Natural killer cell (primary cell): ENCODE data around the gene GDF15. TPM values are rescaled to one million over a fixed set of nuclear protein-coding genes. Genes with fewer than 3 reads are reported as not detected.

ENCODE experiments used
- ATAC-seq, 3 donors: fragments of 150-1000 bp in 2 of 3; fragments of 200-7000 bp in 1 of 3; cut with Tn5 transposase; 1 replicate in 1 of 3; 2 replicates in 2 of 3; pipeline ENCODE4 v1.10.0; 2021; ENCODE audit warnings: mild to moderate bottlenecking in 2 of 3, moderate library complexity in 2 of 3
- DNase-seq, 2 donors: peaks; one replicate each; pipeline versions ENCODE4 v3.0.0 to v3.0.0-alpha.2; 2013 to 2021; ENCODE audit warnings: mixed read lengths in 1 of 2
- H3K27ac ChIP-seq: one replicate; pipeline ENCODE4 v1.5.1; 2013; ENCODE audit warnings: mild to moderate bottlenecking, low read length
- H3K27me3 ChIP-seq: one replicate; pipeline ENCODE4 v1.6.1; 2013; ENCODE audit warnings: low read length; ENCODE audit not compliant: control insufficient read depth, insufficient read depth
- H3K36me3 ChIP-seq: one replicate; pipeline ENCODE4 v1.6.1; 2013; ENCODE audit warnings: low read length; ENCODE audit not compliant: control insufficient read depth, insufficient read depth
- H3K4me1 ChIP-seq: one replicate; pipeline ENCODE4 v1.6.1; 2013; ENCODE audit warnings: low read length; ENCODE audit not compliant: control insufficient read depth, insufficient read depth
- H3K4me3 ChIP-seq: one replicate; pipeline ENCODE4 v1.5.1; 2013; ENCODE audit warnings: low read length
- H3K9me3 ChIP-seq: one replicate; pipeline ENCODE4 v1.6.1; 2013; ENCODE audit warnings: low read length; ENCODE audit not compliant: control insufficient read depth, insufficient read depth
- H3K27ac Mint-ChIP-seq, 2 donors: one replicate each; pipeline ENCODE4 v1.8.0; 2022; ENCODE audit warnings: mild to moderate bottlenecking in 2 of 2, mixed read lengths in 2 of 2, moderate library complexity in 1 of 2
- H3K27me3 Mint-ChIP-seq, 2 donors: one replicate each; pipeline ENCODE4 v1.8.0; 2022; ENCODE audit warnings: low read depth in 2 of 2, mixed read lengths in 2 of 2
- H3K36me3 Mint-ChIP-seq: one replicate; pipeline ENCODE4 v1.8.0; 2022; ENCODE audit warnings: mixed read lengths
- H3K4me1 Mint-ChIP-seq, 2 donors: one replicate each; pipeline ENCODE4 v1.8.0; 2022; ENCODE audit warnings: mixed read lengths in 2 of 2
- H3K4me3 Mint-ChIP-seq: one replicate; pipeline ENCODE4 v1.8.0; 2022; ENCODE audit warnings: mild to moderate bottlenecking, moderate library complexity, mixed read lengths
- H3K9me3 Mint-ChIP-seq, 2 donors: one replicate each; pipeline ENCODE4 v1.8.0; 2022; ENCODE audit warnings: mixed read lengths in 2 of 2
- CTCF ChIP-seq: fragments of 200-600 bp; IDR thresholded peaks from one replicate; pipeline ENCODE4 v1.8.0; 2022; ENCODE audit warnings: antibody characterized with exemption
- WGBS: methylation state at CpG from one replicate; pipeline ENCODE4 v1.1.7; 2013; ENCODE audit warnings: missing lambda C conversion rate; ENCODE audit not compliant: insufficient coverage; 5-methylcytosine and 5-hydroxymethylcytosine counted together
- intact Hi-C: fragments of 100-400 bp; cut with micrococcal nuclease; formaldehyde crosslinking; loops from one replicate; pipeline ENCODE4 v1.14.2; 2022
- total RNA-seq, 4 donors: library from RNA; stranded (reverse); fragments of 120-200 nt in 1 of 4; gene quantifications; one replicate each; pipeline versions ENCODE4 v1.2.3 to v1.2.4, GENCODE V29; 2013 to 2022

GDF15 gene
- total RNA-seq, 3 donors from 2014 or later (not counting 1 experiment from before 2014, with no cell fraction given), result 0.85 to 1.5 TPM; not detected in 1

DNA sequence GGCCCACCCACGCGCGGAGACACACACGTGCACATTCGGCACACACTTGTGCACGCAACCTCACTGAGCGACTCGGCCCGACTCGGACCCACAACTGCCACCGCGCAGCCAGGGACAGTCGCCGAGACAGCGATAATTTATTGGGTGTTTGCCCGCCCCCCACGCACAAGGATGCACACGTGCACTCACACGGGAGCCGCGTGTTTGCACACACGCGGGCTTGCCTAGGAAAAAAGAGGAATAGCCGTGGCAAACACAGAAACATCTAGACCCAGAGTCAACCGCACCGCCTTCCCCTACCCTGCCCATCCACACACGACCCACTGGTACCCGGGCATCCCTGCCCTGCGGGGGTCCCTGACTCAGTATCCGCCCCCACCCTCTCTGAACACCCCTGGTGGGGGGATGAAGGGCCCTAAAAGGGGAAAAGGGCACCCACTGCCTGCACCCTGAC is 32.1 kb downstream of the GDF15 start:
- H3K27me3 Mint-ChIP-seq, result no peaks in the 10 kb centered on the region
- intact Hi-C loops, result loop anchor here (5.0 kb wide), 3 partner anchors 41 to 226 kb away; partner anchors contain the start of gene MPV17L2
- no peaks in the 10 kb centered on the region for H3K36me3 ChIP-seq
- peak overlapping the region; percentile 86 for H3K4me3 Mint-ChIP-seq
- WGBS, result 6% methylated on average over 28 of the region's 30 CpGs
- TF ChIP-seq CTCF, result no peak
- peaks cover 83% of the 10 kb centered on the region for H3K4me1 ChIP-seq
- H3K27me3 ChIP-seq, result no peaks in the 10 kb centered on the region
- peak overlapping the region; percentile 89 for H3K27ac ChIP-seq
- no peak for ATAC-seq
- peak overlapping the region; percentile 91 to 97 for H3K27ac Mint-ChIP-seq
- peaks cover 66 to 82% of the 10 kb centered on the region in 2 donors for H3K4me1 Mint-ChIP-seq
- H3K9me3 Mint-ChIP-seq, result no peaks in the 10 kb centered on the region
- DNase-seq, result peak in 1 of 2 donors; percentile 57
- no peaks in the 10 kb centered on the region for H3K36me3 Mint-ChIP-seq
- peak overlapping the region; percentile 30 for H3K4me3 ChIP-seq
- H3K9me3 ChIP-seq, result no peaks in the 10 kb centered on the region

DNA sequence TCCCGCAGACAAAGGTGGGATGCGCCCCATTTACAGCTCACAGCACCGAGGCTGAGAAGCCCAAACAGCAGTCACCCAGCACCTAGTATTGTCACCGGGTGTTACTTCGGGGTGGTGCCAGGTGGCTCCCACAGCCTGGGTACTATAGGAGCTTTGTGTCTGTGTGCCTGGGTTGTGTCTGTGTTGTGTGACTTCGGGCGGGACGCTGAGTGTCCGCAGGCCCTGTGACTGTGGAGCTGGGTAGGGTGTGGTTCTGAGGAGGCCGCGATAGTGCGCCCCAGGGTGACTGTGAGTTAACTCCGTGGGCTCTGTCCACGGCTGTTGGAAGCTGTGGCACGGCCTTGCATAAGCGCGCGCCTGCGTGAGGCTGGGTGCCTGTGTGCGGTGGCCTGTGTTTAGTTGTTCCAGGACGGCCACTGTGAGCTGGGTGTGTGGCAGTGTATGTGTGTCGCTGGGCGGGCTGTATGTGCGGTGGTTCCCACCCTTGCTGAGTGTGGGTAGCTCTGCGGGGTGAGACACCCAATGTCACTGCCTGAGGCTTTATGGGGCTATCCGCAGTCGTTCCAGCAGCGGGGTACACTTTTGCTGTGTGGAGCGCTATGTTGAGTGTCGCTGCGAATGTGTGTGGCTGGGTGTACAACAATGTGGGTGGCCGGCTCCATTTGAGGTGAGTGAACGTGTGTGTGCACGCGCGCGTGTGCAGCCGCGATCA is 32.7 kb downstream of the GDF15 start:
- peak overlapping the region; percentile 86 for H3K4me3 Mint-ChIP-seq
- H3K36me3 Mint-ChIP-seq, result no peaks in the 10 kb centered on the region
- H3K27ac Mint-ChIP-seq, result peak overlapping the region; percentile 91 to 97
- Histone ChIP-seq H3K4me1 (peaks cover 89% of the 10 kb centered on the region), H3K27me3 (no peaks in the 10 kb centered on the region), H3K4me3 (peak overlapping the region; percentile 30), H3K27ac (peak overlapping the region; percentile 89), H3K9me3 (no peaks in the 10 kb centered on the region), H3K36me3 (no peaks in the 10 kb centered on the region)
- H3K27me3 Mint-ChIP-seq, result no peaks in the 10 kb centered on the region
- ATAC-seq (peak; percentile 27 to 45 (median 32)), DNase-seq (peak; percentile 64 to 76)
- TF ChIP-seq CTCF, result no peak
- peaks cover 71 to 87% of the 10 kb centered on the region in 2 donors for H3K4me1 Mint-ChIP-seq
- 11% methylated on average over 39 of the region's 39 CpGs for WGBS
- H3K9me3 Mint-ChIP-seq, result no peaks in the 10 kb centered on the region
- intact Hi-C loops, result loop anchor here (5.0 kb wide), 3 partner anchors 41 to 226 kb away; partner anchors contain the start of gene MPV17L2

DNA sequence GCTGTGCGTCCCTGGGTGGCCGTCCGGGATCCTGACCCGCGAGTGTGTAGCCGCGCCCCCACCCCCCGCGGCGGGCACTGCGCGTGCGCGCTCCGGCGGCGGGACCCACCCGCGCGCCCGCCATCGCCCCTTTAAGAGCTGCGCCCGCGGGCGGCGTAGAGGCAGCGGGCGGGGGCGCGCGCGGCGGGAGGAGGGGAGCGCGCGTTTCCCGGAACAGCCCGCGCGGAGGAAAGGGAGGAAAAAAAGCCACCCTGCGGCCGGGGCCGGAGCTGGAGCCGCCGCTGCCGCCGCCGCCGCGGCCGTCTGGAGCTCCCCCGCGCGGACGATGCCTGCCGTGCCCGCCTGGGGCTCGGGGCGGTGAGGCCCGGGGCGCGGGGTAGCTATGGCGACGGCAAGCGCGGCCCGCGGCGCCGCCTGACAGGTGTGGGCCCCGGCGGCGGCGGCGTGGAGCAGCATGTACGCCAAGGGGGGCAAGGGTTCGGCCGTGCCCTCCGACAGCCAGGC is 33.3 kb downstream of the GDF15 start, which contains the start of gene SSBP4:
SSBP4 (plus strand) TSS at position 204 of the 504 bp plus-strand sequence; CDS start at position 455, 251 bp downstream.
- peak; percentile 79 to 83 for DNase-seq
- intact Hi-C loops, result loop anchor here (5.0 kb wide), 3 partner anchors 42 to 227 kb away; partner anchors contain the start of gene MPV17L2
- H3K4me1 Mint-ChIP-seq, result peaks cover 73 to 89% of the 10 kb centered on the region in 2 donors
- Histone ChIP-seq H3K4me1 (peaks cover 90% of the 10 kb centered on the region), H3K36me3 (no peaks in the 10 kb centered on the region), H3K27ac (peak within 1 kb of the TSS; percentile 89), H3K4me3 (peak within 1 kb of the TSS; percentile 73), H3K27me3 (no peaks in the 10 kb centered on the region), H3K9me3 (no peaks in the 10 kb centered on the region)
- WGBS, result under 1% methylated on average over 80 of the region's 80 CpGs
- peak within 1 kb of the TSS; percentile 91 for H3K4me3 Mint-ChIP-seq
- H3K9me3 Mint-ChIP-seq, result no peaks in the 10 kb centered on the region
- H3K27ac Mint-ChIP-seq, result peak within 1 kb of the TSS; percentile 91 to 97
- H3K27me3 Mint-ChIP-seq, result no peaks in the 10 kb centered on the region
- ATAC-seq, result peak; percentile 27 to 56 (median 54)
- H3K36me3 Mint-ChIP-seq, result no peaks in the 10 kb centered on the region
- peak; percentile 11 for TF ChIP-seq CTCF
